Astrocyte of the cerebellum (primary cell): ENCODE results near the gene BAD.

Experiments
- DNase-seq: peaks from one replicate; pipeline ENCODE4 v3.0.0-alpha.2; 2011; ENCODE audit warnings: low read depth
- H3K4me3 ChIP-seq: 2 replicates; pipeline ENCODE4 v1.5.1; 2011; ENCODE audit warnings: mild to moderate bottlenecking, low read depth, low read length, moderate library complexity
- in situ Hi-C: cut with HindIII; loops from 2 replicates; pipeline ENCODE4 v1.10.0; 2017; ENCODE audit warnings: low sequenced_read_pairs
- TF ChIP-seq, protein P1 (sequence below): IDR thresholded peaks from 2 replicates; pipeline ENCODE4 v1.5.1; 2012; ENCODE audit warnings: low read length, low read depth, moderate library complexity, mild to moderate bottlenecking; ENCODE audit errors: missing control alignments

The BAD gene

DNA sequence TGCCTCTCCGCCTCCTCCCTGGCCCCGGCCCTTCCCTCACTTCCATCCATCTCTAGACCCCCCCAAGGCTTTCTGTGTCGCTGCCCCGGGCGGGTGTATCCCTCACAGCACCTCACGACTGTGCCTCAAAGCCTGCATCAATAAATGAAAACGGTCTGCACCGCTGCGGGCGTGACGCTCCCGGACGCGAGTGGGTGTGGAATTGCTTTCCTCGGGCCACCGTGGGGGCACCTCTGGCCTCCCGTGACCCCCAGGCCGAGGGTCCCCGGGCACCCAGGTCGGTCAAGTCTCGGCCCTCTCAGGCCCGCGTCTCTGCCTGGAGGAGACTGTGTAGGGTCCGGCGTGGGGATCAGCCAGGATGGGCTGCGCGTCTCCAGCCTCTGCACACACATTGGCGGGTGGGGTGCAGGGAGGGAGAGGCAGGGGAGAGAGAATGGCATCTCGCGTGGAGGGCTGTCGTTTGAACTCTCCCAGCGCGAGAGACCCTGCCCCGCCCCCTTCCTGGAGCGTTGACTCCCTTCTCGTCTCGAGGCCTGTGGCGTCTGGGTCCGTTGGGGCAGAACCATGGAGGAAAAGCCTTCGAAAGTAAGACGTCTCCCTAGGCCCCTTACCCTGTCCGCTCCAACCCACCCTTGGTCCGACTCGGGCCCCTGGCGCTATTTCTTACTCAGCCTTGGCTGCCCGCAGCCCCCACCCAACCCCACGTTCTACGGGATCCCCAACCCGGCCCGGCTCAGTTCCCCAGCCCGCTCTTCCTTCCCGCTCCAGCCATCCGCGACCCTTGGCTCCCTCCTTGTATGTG lies 15.6 kb upstream of the BAD start, which contains the start of gene CATSPERZ:
TSS of gene CATSPERZ (plus strand) at position 512 of the 802 bp plus-strand sequence. CDS start at position 565, 53 bp downstream.
- in situ Hi-C loops = no loop called here
- TF ChIP-seq, protein P1, sequence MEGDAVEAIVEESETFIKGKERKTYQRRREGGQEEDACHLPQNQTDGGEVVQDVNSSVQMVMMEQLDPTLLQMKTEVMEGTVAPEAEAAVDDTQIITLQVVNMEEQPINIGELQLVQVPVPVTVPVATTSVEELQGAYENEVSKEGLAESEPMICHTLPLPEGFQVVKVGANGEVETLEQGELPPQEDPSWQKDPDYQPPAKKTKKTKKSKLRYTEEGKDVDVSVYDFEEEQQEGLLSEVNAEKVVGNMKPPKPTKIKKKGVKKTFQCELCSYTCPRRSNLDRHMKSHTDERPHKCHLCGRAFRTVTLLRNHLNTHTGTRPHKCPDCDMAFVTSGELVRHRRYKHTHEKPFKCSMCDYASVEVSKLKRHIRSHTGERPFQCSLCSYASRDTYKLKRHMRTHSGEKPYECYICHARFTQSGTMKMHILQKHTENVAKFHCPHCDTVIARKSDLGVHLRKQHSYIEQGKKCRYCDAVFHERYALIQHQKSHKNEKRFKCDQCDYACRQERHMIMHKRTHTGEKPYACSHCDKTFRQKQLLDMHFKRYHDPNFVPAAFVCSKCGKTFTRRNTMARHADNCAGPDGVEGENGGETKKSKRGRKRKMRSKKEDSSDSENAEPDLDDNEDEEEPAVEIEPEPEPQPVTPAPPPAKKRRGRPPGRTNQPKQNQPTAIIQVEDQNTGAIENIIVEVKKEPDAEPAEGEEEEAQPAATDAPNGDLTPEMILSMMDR = no peak
- DNase-seq = no peak

DNA sequence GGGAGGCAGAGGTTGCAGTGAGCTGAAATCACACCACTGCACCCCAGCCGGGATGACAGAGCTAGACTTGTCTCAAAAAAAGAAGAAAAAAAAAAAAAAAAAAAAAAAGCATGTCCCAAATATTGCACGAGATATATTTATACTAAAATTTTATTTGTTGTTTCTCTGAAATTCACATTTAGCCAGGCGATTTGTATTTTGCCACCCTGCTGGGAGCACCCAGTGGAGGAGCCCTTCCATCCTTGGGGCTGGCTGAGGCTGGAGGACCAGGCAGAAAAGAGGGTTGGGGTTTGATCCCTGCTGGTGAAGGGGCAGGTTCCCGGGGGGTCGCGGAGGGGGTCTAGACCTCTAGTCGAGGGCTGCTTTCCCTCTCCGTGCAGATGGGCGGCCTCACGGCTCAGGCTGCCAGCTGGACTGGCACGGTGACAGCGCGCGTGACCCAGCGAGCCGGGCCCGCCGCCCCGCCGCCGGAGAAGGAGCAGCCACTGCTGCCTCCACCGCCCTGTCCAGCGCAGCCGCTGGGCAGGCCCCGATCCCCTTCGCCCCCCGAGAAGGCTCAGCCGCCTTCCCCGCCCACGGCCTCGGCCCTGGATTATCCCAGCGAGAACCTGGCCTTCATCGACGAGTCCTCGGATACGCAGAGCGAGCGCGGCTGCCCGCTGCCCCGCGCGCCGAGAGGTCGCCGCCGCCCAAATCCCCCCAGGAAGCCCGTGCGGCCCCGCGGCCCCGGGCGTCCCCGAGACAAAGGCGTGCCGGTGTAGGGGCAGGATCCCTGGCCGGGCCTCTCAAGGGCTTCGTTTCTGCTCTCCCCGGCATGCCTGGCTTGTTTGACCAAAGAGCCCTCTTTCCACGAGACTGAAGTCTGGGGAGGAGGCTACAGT lies 14.7 kb upstream of the BAD start:
- no peak overlapping the region for H3K4me3 ChIP-seq
- DNase-seq = no peak
- TF ChIP-seq, protein P1 = no peak
- in situ Hi-C loops = no loop called here

More for the DNA sequence above, 15.6 kb upstream of the BAD start, which contains the start of gene CATSPERZ:
- H3K4me3 ChIP-seq = peak within 1 kb of the TSS; percentile 0

DNA sequence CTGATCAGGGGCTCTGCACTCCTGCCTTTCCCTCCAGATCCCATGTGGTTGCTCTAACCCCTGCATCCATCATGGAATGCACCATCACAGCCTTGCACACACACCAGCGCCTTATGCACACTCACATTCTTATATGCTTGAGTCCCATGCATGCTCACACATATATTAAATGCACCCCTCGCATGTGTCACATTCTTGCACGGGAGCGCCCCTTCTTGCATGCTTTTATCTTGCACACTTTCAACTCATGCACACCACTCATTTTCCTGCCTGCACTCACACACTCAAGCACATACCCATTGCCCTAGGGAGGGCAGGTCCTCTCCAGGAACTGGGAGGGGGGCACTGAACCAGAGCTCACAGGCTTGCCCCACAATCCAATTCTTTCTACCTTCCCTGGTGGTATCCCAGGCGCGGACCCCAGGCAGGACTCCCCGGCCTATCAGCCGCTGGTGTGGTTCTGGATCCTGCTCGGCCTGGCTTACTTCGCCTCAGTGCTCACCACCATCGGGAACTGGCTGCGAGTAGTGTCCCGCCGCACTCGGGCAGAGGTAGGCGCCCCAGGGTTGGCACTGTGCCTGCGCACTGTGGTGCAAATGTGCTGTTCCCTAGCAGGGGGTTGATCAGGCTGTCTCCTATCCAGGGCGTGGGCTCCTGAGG lies 13.4 kb upstream of the BAD start:
- TF ChIP-seq, protein P1 = no peak

DNA sequence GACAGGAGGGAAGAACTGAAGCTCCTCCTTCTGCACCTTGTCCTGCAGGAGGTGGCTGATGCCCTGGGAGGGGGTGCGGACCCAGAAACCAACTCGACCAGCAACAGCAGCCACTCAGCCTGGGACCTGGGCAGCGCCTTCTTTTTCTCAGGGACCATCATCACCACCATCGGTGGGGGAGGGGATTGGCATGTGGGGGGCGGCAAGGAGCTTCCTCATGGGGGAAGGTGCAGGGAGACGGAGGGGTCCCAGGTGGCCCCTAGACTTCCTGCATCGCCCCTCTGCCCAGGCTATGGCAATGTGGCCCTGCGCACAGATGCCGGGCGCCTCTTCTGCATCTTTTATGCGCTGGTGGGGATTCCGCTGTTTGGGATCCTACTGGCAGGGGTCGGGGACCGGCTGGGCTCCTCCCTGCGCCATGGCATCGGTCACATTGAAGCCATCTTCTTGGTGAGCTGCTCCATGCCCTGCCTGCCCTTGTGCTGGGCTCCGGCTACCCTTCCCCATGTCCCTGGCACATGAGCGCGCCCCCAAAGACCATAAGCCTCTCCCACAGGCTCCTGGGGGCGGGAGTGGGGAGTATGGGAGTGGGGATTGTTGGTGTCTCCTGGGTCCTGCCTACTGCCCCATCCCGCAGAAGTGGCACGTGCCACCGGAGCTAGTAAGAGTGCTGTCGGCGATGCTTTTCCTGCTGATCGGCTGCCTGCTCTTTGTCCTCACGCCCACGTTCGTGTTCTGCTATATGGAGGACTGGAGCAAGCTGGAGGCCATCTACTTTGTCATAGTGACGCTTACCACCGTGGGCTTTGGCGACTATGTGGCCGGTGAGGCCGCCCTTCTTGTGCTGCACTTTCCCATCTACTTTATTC lies 12.6 kb upstream of the BAD start:
- TF ChIP-seq, protein P1 = no peak
- in situ Hi-C loops = no loop called here
- H3K4me3 ChIP-seq = no peak overlapping the region
- DNase-seq = no peak

More for the DNA sequence above, 13.4 kb upstream of the BAD start:
- no peak for DNase-seq
- in situ Hi-C loops = no loop called here
- H3K4me3 ChIP-seq = no peak overlapping the region

DNA sequence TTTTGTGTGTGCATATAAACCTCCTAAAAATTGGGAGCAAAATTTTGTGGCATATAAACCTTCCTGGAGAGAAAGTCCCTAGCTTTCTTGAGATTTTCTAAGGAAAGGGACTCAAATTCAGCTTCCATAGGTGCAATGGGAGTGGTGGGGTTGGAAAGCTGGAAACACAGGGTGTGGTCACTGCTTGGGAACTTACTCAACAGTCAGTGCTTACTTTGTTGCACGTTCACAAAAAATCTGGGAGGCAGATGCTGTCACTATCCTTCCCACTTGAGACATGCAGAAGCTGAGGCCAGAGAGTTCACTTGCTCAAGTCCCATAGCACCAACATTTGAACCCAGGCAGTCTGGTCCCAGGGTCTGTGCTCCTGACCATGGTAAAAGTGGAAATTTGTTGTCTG lies 11.8 kb upstream of the BAD start:
- no peak overlapping the region for H3K4me3 ChIP-seq
- DNase-seq = no peak
- TF ChIP-seq, protein P1 = no peak
- in situ Hi-C loops = no loop called here
